HG03064 (cell line): ENCODE results near the gene C1orf167.
"Not testable (repeated sequence)": the region's sequence is repeated elsewhere in the genome, so short reads cannot be mapped to it uniquely, and the experiment has no call there.

Experiments used
- ATAC-seq: cut with Tn5 transposase; IDR thresholded peaks from one replicate; pipeline ENCODE4 v1.9.1; 2021; ENCODE audit warnings: low read depth; ENCODE audit not compliant: unreplicated experiment

Gene C1orf167

DNA sequence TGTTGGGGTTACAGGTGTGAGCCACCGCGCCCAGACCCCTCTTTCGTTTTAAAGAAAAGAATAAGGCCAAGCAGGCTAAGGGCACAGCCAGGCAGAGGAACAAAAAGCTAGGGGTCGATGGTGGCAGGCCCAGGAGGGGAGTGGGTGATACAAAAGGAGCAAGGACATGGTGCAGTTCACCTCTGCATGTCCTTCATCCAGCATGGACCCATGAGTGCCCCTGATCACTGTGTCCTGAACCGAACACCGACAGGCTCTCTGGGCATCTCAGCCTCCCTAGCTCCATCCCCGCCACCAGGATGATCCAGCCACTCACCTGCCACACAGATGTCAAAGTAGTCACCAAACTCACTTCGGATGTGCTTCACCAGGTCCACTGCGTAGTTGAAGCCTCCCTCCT, 37.9 kb downstream of the C1orf167 start:
- no peak for ATAC-seq

GRCh38 chr1:11800391-11800755, 38.4 kb downstream of the C1orf167 start:
- no peak for ATAC-seq

GRCh38 chr1:11800756-11801433, 38.9 kb downstream of the C1orf167 start:
- no peak for ATAC-seq

DNA sequence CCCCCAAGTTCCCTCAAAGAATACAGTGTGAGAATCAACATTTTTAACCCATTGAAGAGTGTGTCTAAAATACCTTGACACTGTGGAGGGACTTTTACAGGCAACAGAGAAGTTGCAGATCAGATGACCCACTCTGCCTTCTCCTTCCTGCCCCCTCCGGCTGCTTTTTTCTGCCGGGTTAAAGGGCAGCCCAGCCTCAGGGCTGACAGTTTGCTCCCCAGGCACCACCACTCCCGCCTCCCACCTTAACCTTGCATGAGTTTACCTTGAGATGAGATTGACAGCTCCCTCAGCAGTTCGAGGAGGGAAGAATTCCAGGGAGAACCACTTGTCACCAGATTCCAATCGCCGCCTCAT, 40.6 kb downstream of the C1orf167 start:
- ATAC-seq: no peak

- no peak for ATAC-seq
Measured at GRCh38 chr1:11802973-11803885, 41.2 kb downstream of the C1orf167 start.

DNA sequence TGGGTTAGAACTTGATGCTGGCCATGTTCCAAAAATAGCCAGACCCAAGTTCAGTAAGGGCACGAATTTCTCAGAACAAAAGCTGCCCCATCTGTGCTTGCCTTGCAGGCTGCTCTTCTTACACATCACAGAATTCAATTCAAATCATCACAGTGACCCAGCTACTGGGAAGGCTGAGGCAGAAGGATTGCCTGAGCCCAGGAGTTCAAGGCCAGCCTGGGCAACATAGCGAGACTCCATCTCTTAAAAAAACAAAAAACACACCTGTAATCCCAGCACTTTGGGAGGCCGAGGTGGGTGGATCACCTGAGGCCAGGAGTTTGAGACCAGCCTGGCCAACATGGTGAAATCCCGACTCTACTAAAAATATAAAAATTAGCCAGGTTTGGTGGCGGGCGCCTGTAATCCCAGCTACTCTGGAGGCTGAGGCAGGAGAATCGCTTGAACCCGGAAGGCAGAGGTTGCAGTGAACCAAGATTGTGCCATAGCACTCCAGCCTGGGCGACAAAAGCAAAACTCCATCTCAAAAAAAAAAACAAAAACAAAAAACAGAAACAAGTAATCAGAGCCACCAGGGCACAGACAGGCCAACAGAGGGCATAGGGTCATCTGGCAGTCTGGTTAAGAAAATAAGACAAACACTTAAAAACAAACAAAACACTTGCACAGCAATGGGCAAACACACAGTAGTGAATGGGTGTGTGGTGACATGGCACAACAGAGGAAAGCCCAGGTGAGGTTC, 42.1 kb downstream of the C1orf167 start:
- not testable (repeated sequence) for ATAC-seq

DNA sequence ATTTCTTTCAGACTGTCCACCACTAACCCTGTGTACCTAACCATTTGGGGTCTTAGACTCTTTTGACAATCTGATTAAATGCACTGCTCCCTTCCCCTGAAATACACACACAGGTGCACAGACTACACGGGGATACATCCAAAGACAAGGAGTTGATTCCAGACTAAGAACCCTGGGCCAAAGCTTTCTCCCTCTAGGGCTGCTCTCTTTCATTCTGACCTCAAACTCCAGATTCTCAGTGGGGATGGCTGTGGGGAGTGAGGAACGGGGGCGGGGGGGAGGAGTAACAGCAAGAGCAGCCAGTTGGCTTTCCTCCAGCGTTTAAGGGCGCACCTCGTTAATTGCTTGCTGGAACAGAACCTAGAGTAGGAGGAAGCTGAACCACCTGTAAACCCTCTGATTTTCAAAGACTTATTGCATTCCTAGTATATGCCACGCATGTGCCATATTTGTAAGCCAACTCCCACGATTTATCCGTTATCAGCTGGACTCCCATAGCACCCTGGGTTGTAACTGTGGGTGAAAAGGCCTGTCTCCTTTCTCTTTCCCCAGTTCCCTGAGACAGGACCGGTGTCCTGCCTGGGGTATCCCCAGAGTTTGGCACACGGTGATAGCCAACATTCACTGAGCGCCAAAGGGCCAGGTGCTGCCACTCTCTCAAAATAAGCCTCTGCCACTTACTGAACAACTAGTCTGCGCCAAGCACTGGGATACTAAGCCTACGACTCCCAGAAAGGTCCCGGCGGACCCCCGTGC, 42.9 kb downstream of the C1orf167 start:
- ATAC-seq: no peak

- peak; percentile 64 for ATAC-seq
Measured at GRCh38 chr1:11805422-11806306, 43.7 kb downstream of the C1orf167 start, which contains the start of the genes CLCN6 and MTHFR. Gene CLCN6, plus strand, starts transcription at chr1:11806191. Its CDS starts 72 bp downstream, at chr1:11806263. Gene MTHFR, minus strand, starts transcription at chr1:11805964. Its CDS starts 2,848 bp downstream, at chr1:11803116.

DNA sequence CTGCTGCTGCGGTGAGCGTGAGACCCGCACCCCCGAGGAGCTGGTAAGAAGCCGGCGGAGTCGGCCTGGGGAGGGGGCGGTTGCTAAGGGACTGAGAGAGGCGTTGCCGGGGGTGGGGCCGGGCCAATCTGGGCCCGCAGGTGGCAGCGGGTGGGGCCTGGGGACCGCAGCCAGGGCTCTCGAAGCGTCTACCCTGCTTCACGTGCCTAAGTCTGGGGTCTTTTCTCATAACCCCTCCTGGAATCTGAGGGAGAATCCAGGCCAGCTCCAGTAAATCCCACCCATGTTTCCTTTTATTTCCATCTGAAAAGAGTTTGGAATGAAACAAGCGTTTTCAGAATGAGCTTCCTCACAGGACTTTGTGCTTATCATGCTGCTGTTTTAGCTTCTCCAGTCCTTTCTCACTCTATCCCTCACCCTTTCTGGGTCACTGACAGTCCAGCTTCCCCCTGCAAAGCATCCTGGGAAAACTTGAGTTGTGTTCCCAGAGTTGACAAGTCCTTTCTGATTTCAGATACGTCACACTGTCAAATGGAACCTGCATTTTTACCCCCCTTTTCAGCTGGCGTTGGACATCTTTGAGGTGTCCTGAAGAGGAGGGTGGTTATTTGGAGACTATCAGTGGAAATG, 44.4 kb downstream of the C1orf167 start:
- ATAC-seq: peak; percentile 39

- ATAC-seq: no peak
Measured at GRCh38 chr1:11807133-11807532, 45.1 kb downstream of the C1orf167 start.

DNA sequence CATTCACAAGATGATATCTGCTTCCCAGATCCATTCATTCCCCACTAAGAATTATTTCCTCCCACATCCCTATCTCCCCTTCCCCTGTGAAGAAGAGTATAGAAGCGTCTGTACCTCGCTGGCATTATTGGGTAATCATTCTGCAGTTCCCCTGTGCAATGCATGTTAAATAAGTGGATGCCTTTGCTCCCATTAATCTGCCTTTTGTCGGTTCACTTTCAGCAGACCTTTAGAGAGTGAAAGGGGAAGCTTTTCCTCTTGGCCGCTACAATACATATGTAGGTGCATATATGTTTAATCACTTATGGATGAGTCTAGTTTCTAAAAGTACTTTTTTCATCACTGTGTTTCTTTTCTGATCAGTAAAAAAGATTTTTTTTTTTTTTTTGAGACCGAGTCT, 51.0 kb downstream of the C1orf167 start:
- ATAC-seq: no peak

GRCh38 chr1:11817192-11817591, 55.2 kb downstream of the C1orf167 start:
- no peak for ATAC-seq

GRCh38 chr1:11822091-11822490, 60.1 kb downstream of the C1orf167 start:
- ATAC-seq: no peak

DNA sequence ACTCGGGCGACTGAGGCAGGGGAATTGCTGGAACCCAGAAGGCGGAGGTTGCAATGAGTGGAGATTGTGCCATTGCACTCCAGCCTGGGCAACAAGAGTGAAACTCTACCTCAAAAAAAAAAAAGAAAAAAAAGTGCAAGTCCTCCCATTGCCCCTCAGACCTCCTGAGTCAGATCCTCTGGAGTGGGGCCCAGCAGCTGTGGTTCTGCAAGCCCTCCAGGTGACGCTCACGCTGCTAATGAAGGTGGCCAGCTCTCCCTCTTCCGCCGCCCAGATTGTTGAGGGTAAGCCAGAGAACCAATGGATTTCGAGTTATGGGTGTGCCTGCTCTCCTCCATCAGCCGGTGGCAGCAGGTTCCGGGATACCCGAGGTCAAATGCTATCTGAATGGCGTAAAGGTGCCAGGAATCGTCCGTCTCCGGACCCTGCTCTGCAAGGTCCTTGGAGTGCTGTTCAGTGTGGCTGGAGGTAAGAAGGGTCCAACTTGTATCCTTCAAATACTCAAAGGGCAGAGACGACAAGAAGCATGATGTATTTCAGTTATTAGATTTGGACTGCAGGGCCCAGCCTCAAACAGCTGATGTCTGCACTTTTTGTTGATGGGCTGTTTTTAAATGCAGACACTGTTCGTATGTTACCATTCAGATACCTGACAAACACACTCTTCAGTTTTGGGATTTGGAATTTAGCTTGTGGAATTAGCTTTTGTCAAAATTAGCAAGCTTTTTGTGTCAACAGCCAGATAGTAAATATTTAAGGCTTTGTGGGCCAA, 61.6 kb downstream of the C1orf167 start:
- ATAC-seq: no peak

- no peak for ATAC-seq
Measured at GRCh38 chr1:11825131-11825530, 63.1 kb downstream of the C1orf167 start.

- no peak for ATAC-seq
Measured at GRCh38 chr1:11826946-11827345, 65.0 kb downstream of the C1orf167 start.

DNA sequence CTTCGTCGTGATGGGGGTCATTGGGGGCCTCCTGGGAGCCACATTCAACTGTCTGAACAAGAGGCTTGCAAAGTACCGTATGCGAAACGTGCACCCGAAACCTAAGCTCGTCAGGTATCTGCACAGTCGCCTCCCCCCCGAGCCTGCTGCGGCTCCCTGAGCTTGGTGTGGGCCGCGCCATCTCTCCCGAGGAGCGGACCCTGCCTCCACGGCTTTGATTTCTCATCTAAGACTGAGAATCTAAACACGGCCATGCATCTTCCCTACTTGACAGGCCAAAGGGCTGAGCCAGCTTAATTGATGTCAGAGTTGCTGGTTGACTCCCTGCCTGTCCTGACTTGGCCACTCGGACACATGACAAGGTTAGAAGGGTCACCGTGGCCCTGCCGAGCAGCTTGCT, 66.5 kb downstream of the C1orf167 start:
- no peak for ATAC-seq
